ENCODE measurements around the gene IL36A.

IL36A gene

GRCh38 chr2:113005030-113005509 lies at the start of gene IL36A:
Gene IL36A (plus strand): TSS chr2:113005459. CDS start chr2:113005872, 413 bp downstream.
- DNase-seq = no peak

DNA sequence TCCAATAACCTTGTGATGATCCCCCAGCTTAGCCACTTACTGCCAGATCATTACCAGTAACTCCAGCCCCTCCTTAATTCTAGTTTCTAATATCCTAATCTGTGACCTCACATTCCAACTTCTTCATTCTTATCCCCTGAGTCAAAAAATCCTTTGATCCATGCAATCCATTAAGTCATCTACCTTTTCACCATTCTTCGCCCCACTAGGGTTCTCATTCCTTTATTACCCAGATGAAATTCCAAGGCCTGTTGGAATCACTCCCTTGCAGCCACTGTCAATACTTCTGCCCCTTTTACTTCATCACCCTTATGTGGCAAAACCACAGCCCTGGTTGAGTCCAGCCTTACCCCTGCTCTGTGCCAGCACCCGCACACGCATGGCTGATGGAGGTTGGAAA lies 47.7 kb upstream of the IL36A start:
- no peak for DNase-seq

GRCh38 chr2:112958428-112959108 lies 46.7 kb upstream of the IL36A start:
- DNase-seq = peak; percentile 18

DNA sequence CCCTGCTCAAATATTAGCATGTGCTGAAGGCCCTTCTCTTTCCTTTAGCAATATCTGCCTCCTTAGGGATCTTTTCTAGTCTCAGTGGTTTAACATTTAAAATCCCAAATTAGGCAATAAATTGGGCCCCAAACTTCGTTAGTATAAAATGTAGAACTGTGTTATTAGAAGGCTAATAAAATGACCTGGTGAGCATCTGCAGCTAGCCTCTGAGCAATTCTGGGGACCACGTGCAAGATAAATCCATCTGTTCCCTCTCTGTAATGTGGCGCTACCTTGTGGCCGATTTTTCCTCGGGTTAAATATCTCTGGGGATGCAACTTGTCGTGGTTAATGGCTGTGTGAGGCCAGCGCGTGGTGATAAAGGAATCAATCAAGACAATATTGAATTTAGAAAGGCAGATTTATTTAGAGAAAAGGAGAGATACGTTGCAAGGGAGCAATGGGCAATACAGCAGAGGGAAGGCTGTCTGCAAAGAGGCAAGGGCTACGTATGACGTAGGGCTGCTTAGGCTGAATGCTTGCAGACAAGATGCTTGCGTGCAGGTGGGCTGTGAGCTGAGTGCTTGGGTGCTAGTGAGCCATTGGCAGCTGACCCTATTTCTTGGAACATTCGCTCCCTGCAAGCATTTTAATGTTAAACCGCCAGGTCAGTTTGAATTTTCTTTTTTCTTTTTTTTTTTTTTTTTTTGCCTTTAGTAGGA lies 46.0 kb upstream of the IL36A start:
- no peak for DNase-seq

DNA sequence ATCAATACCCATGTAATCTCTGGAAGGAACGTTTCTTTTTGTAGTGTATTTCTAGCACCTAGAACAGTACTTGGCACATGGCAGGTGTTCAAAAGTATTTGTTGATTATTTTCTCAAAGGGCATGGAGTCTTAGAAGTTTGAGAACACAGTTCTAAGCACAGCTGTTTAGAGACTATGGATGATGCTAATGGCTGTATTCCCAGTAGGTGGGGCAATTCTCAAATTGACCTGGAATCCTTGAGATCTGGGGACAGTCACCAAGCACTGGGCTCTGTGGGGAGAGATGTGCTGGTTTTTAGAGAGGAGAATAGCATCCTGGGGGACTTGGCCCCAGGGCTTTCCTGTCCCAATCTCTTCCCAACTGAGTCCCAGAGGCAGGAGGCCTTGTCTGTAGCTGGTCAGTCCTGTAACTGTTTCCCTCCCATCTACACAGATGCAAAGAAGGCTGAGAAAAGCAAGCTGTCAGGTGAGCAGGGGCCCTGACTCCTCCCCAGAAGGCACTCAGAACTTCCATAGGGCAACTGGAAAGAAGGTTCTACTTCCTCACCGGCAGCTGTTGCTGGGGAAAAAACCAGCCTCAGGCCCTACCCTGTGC lies 44.9 kb upstream of the IL36A start:
- DNase-seq = no peak

GRCh38 chr2:112962308-112963175 lies 42.7 kb upstream of the IL36A start:
- no peak for DNase-seq

DNA sequence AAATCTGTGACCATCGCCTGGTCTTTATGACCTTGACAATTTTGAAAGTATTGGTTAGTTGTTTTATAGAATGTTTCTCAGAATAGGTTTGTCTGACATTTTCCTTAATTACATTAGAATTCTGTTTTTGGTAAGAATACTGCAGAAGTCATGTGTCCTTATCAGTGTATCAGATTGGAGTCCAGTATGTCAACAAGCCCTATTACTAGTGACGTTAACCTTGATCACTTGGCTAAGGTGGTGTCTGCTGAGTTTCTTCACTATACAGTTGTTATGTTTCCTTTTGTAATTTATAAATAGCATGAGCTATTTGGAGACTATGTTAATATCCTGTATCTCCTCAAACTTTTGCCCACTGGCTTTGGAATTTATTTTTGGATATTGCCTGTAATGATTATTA lies 38.2 kb upstream of the IL36A start:
- no peak for DNase-seq

DNA sequence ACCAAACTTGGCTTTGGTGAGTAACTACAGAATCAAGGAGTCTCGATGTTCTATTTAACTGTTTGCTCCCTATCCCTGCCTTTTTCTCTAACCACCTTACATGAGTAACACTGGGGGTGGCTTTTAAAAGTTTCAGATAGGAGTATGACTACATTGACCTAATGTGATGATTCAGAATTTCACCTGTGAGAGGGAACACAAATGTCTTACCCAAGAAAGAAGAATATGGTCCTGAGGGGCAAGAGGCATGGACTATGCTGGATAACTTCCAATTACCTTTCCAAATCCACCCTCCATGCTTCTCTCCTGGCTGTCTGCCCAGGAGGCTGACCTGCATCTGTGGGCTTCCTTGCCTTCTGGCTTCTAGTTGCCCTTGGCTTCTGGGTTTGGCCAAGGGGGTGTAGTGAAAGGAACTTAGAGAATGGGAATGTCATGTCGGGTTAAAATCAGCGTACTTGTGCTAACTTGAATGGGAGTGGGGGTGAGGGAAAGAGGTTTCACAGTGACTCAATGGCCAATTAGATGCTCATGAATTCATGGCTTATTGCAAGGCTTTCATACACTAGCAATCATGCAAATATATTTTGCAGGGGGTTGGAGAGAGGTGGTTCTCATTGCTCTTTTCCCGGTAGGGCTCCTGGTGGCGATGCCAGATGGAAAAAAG lies 32.7 kb upstream of the IL36A start:
- no peak for DNase-seq

- no peak for DNase-seq
Measured at GRCh38 chr2:112973156-112973555, 32.1 kb upstream of the IL36A start.

DNA sequence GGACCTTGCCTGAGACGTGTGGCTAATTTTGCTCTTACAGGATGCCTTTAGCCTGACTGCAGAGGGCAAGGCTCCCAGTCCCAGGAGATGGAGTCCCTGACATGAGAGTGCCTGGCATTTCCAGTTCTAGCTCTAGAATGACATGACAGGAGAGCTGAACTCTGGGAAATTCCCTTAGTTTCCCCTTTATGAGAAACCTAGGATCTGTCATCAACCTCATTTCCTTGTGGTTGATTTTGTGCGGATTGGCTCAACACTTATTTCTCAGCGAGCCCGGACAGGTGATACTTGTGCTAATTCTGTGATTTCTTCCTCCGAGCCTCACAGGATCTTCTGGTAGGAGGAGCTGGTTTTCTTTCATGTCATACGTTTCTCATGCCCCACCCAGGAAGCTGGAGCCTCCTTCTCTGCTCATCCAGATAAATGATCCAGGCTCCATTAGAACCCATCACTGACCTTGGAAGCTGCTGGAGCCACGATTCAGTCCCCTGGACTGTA lies 27.7 kb upstream of the IL36A start, which contains the start of gene IL36G:
Gene IL36G, plus strand, starts transcription at position 448 of the 498 bp plus-strand sequence. CDS start 633 bp downstream, outside the sequence.
- DNase-seq = no peak

GRCh38 chr2:112979731-112980130 lies 25.5 kb upstream of the IL36A start:
- DNase-seq = no peak

- no peak for DNase-seq
Measured at GRCh38 chr2:112980537-112980936, 24.7 kb upstream of the IL36A start.

DNA sequence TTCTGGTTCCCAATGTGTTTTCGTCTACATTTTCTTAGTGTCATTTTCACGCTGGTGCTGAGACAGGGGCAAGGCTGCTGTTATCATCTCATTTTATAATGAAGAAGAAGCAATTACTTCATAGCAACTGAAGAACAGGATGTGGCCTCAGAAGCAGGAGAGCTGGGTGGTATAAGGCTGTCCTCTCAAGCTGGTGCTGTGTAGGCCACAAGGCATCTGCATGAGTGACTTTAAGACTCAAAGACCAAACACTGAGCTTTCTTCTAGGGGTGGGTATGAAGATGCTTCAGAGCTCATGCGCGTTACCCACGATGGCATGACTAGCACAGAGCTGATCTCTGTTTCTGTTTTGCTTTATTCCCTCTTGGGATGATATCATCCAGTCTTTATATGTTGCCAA lies 20.2 kb upstream of the IL36A start:
- DNase-seq = peak; percentile 26

DNA sequence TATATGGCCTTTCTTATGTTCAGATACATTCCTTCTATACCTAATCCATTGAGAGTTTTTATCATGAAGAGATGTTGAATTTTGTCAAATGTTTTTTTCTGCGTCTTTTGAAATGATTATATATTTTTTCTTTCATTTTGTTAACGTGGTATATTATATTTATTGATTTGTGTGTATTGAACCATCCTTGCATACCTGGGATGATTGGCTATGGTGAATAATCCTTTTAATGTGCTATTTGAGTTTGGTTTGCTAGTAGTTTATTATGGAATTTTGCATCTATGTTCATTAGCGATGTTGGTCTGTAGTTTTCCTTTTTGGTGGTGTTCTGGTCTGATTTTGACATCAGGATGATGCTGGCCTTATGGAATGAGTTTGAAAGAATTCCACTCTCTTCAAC lies 15.6 kb upstream of the IL36A start:
- no peak for DNase-seq

DNA sequence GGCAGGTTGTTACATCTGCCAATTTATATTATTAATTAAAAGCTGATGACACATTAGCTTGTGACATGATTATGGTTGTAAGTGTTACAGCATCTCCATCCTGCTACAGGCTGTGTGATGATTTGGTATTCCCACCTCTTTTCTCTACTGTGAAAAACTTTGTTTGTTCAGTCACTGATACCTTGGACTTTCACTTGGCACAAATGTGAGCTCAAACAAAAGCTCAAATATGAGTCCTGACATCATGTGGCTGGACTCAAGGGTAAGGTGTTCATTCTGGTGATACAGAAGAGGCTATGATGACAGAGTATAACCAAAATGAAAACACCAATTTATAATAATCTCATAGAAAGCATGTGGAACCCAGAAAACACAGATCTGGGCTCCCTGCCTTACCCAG lies 11.4 kb upstream of the IL36A start:
- DNase-seq = no peak

GRCh38 chr2:112994648-112995047 lies 10.6 kb upstream of the IL36A start:
- DNase-seq = no peak

DNA sequence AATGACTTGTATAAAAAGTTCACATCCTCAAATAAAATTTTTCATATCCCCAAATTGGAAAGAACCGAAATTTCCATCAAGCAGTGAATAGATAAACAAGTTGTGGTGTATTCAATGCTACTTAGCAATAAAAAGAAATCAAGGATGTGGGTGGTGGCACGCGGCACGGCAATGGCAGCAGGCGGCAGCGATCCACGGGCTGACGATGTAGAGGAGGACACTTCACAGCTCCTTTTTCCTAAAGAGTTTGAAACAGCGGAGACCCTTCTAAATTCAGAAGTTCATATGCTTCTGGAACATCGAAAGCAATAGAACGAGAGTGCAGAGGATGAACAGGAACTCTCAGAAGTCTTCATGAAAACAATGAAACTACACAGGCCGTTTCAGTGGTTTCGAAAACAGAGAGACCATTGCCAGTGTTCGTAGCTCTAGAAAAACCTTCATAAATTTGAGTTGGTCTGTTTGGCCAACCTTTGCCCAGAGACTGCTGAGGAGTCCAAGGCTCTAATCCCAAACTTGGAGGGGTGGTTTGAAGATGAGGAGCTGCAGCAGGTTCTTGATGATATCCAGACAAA lies 9.8 kb upstream of the IL36A start:
- DNase-seq = peak; percentile 21

DNA sequence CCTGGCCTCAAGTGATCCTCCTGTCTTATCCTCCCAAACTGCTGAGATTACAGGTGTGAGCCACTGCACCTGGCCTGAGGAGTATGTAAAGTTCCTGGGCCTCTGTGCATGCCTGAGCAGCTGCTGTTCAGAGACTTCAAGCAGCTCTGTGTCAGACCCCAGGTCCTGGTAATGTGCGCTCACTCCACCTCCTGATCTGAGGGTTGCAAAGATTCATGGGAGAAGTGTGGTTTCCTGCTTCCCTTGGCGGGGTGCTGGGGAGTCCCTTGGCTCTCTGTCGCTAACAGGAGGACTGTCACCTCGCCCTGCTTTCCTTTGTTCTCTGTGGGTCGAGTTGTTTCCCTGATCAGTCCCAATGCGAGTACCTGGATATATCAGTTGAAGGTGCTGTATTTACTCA lies 8.6 kb upstream of the IL36A start:
- peak; percentile 59 for DNase-seq

DNA sequence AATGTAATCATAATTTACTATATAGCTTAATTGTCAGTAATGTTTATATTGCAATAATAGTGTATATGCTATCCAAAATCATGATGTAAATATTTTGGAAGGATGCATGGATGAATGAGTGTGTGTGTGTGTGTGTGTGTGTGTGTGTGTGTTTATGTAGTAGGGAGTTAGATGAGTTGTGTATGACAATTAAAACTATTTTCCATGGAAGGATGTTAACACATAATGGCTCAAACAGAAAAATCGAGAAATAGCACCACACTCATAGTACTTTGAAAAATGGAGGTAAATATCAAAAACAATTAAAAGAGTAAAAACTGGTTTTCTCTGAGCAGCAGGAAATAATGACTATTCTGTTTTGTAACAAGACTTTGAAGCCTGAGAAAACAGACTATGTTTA lies 8.1 kb upstream of the IL36A start:
- no peak for DNase-seq

DNA sequence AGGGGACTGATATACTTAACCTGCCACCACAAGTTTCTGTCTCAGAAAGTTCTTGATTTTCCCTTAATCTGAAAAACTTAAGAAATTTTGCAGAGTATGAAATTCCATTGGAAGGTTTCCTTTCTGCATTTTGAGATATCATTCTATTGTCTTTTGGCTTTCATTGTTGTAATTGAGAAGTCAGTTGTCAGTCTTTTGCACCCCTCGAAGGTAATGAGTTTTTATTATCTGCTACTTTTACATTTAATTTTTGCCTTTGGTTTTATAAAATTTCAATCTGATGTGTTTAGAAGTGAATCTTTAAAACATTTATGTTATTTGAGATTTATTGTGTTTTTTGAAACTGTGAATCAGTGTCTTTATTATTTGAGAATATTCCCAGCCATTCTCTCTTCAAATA lies 4.8 kb upstream of the IL36A start:
- no peak for DNase-seq

DNA sequence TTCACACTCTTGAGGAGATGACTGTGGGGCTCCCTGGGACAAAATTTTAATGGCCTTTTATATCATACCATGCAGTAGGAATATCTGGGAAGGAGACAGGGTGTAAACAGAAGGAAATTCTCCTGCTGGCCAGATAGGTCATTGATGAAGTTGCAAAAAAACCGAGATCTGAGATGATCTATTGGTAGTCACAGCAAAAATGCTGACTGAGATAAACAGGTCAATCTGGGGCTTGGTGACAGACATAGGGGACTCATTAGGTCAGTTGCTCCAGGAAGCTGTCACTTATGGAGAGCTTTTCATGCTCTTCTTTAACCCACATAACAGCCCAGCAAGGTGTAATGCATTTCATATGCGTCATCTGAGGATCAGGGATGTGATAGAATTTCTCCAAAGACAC lies 2.6 kb upstream of the IL36A start:
- DNase-seq = no peak

DNA sequence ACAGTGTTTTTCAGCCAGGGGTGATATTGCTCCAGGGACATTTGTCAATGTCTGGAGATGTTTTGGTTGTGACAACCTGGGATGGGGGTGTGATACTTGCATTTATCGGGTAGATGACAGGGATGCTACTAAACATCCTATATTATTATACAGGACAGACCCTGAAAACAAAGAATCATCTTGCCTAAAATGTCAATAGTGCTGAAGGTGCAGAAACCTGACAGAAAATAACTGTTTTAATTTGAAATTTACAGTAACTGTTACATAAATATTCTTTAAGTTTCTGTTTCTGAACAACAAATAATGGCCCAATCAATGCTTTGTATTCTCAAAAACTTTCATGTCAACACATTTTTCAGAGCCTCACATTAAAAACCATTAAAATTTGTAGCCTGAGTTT lies 2.0 kb downstream of the IL36A start:
- DNase-seq = no peak
